Cardiac muscle cell (in vitro differentiated cells and primary cell): ENCODE measurements around the gene AP1S2. TPM values are rescaled to one million over a fixed set of nuclear protein-coding genes. Genes with fewer than 3 reads are reported as not detected.

Experiments
- DNase-seq, 2 donors: peaks; one replicate each; pipeline versions ENCODE4 v3.0.0 to v3.0.0-alpha.2; 2010 to 2017; ENCODE audit warnings: low read depth in 1 of 2, low spot score in 1 of 2
- H3K27ac ChIP-seq: fragments of 200-600 bp; sonication (generic); 2 replicates; pipeline ENCODE4 v1.5.1; 2016
- H3K27me3 ChIP-seq: fragments of 200-600 bp; sonication (generic); 2 replicates; pipeline ENCODE4 v1.6.0; 2016; ENCODE audit warnings: control low read depth
- H3K36me3 ChIP-seq: fragments of 200-600 bp; sonication (generic); 2 replicates; pipeline ENCODE4 v1.5.1; 2016; ENCODE audit warnings: control low read depth
- H3K4me1 ChIP-seq: fragments of 200-600 bp; sonication (generic); 2 replicates; pipeline ENCODE4 v1.8.1; 2017; ENCODE audit warnings: low read depth, mild to moderate bottlenecking, mixed run types
- H3K4me3 ChIP-seq: fragments of 200-600 bp; sonication (generic); 2 replicates; pipeline ENCODE4 v1.5.1; 2016; ENCODE audit warnings: mild to moderate bottlenecking
- H3K9me3 ChIP-seq: fragments of 200-600 bp; sonication (generic); 2 replicates; pipeline ENCODE4 v1.5.1; 2017; ENCODE audit warnings: low read depth, mild to moderate bottlenecking, control low read depth
- CTCF ChIP-seq: IDR thresholded peaks from 2 replicates; pipeline ENCODE4 v1.5.1; 2012; ENCODE audit warnings: low read depth, mild to moderate bottlenecking, low read length
- polyA plus RNA-seq: library from polyadenylated mRNA; unstranded; fragments of >200 nt; fragmentation: Nextera tagmentation; extraction: Ambion mirVana; gene quantifications from 2 replicates; pipeline ENCODE4 v1.2.1, GENCODE V29; 2016
- total RNA-seq: library from RNA; depleted of rRNA; stranded (reverse); fragments of >200 nt; gene quantifications from 2 replicates; pipeline ENCODE4 v1.2.3, GENCODE V29; 2016

The AP1S2 gene
- total RNA-seq = 177 and 272 TPM in 2 replicates
- polyA plus RNA-seq = 132 and 139 TPM in 2 replicates

GRCh38 chrX:15854712-15855567 lies at the start of gene AP1S2:
AP1S2 (minus strand) TSS chrX:15854813; CDS start chrX:15852524, 2,289 bp downstream.
- no peak for TF ChIP-seq CTCF
- Histone ChIP-seq H3K9me3 (no peaks in the 10 kb centered on the region), H3K27ac (peak within 1 kb of the TSS; percentile 89), H3K27me3 (no peaks in the 10 kb centered on the region), H3K4me3 (peak within 1 kb of the TSS; percentile 82), H3K36me3 (peaks cover 6% of the 10 kb centered on the region), H3K4me1 (peaks cover 10% of the 10 kb centered on the region)
- peak; percentile 95 to 99 for DNase-seq

DNA sequence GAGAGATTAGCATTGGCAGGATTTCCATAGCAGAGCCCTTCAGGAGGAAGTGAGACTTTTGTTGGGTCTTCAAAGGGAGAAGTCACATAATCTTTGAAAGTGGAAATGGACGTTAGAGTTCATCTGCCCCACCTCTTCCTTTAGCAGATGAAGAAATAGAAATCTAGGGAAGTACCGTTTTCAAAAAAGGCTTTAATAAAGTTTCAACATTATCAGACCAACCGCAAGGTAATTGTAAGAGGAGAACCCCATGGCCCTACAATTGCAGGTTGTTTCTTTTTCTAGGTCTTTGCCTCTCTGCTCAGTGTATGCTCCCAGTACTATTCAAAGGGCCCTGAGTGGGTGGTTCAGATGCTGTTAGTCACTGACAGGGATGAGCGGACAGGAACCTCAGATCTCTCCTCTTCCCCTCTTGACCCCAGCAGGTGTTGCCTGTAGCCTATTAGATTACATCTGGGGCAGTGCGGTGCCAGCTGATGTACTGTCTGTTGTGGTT lies 48.6 kb upstream of the AP1S2 start:
- no peaks in the 10 kb centered on the region for H3K9me3 ChIP-seq

DNA sequence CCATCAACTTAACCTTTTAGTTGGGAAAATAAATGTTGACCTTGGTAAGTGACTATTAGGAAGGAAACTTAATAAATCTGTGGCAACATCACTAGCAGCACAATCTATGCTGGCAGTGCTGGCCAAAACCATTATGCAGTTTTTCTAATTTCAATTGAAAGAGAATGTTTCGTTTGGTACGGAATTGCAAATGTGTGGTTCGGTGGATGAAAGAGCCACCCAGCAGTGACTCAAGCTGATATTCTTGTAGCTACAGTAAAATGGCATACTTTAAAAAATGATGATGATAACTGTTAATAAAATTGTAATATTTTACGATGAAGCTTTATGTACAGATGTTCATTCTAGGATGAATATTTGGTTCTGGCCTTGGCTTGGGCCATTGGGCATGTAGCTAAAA lies 40.7 kb upstream of the AP1S2 start:
- Histone ChIP-seq H3K4me3 (no peak overlapping the region), H3K36me3 (no peaks in the 10 kb centered on the region), H3K27me3 (no peaks in the 10 kb centered on the region), H3K27ac (no peak overlapping the region), H3K9me3 (no peaks in the 10 kb centered on the region), H3K4me1 (no peaks in the 10 kb centered on the region)
- TF ChIP-seq CTCF = no peak
- no peak for DNase-seq

More for the DNA sequence above, 48.6 kb upstream of the AP1S2 start:
- no peaks in the 10 kb centered on the region for H3K36me3 ChIP-seq
- H3K27me3 ChIP-seq = no peaks in the 10 kb centered on the region
- H3K4me3 ChIP-seq = no peak overlapping the region
- H3K4me1 ChIP-seq = peaks cover 3% of the 10 kb centered on the region
- H3K27ac ChIP-seq = no peak overlapping the region
- no peak for TF ChIP-seq CTCF
- no peak for DNase-seq

GRCh38 chrX:15894724-15895123 lies 40.1 kb upstream of the AP1S2 start:
- no peaks in the 10 kb centered on the region for H3K9me3 ChIP-seq
- no peaks in the 10 kb centered on the region for H3K27me3 ChIP-seq
- no peaks in the 10 kb centered on the region for H3K4me1 ChIP-seq
- no peak for TF ChIP-seq CTCF
- no peaks in the 10 kb centered on the region for H3K36me3 ChIP-seq
- no peak overlapping the region for H3K27ac ChIP-seq
- no peak overlapping the region for H3K4me3 ChIP-seq
- DNase-seq = no peak

- DNase-seq = no peak
- Histone ChIP-seq H3K27me3 (no peaks in the 10 kb centered on the region), H3K9me3 (no peaks in the 10 kb centered on the region), H3K4me1 (no peaks in the 10 kb centered on the region), H3K27ac (no peak overlapping the region), H3K36me3 (no peaks in the 10 kb centered on the region), H3K4me3 (no peak overlapping the region)
- no peak for TF ChIP-seq CTCF
Observed at GRCh38 chrX:15890463-15890862, 35.9 kb upstream of the AP1S2 start.
